Measurements from ENCODE around the gene MBNL2. TPM values are rescaled to one million over a fixed set of nuclear protein-coding genes. Genes with fewer than 3 reads are reported as not detected.

Gene MBNL2
- total and polyA plus RNA-seq, 10 of the 15 experiments (the other 5 are each of a cell fraction or from before 2014, with no cell fraction given): 1.6 to 9.7 (median 6.7) TPM

DNA sequence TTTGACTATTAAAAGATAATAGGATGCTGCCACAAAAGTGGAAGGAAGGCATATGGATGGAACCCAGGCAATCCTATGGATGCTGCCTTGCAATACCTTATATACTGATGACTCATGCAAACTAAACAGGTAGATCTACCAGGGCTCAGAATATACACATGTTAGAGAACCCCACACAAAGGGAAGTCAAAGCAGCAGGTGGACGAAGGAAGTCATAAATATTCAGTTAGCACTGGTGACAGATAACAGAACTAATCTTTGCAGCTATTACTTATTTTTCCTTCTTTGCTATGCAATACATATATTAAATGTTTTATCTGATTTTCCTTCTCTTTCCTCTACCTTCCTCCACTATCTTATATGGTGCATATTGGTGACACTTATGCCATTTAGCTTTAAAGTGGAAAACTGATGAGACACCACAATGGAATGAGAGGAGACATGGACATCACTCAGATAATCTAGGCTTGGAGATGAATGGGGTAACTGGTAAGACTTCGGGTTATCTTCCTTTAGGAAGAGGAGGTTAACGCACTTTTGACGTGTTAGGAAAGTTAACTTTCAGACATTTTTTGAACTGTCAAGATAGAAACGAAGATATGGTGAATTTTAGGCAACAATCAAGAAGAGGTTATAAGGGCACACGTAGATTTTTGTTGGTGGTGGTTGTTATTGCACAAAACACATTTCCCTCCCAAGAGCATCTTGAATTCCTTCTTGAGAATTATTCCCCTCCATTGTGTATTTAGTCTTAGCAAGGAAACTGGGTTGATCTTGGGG is 39.8 kb upstream of the MBNL2 start:
- DNase-seq (ENCODE audit: low read depth, low spot score) (no peak), ATAC-seq (no peak), FAIRE-seq (no peak)
- Histone ChIP-seq H3K36me3 (ENCODE audit: control insufficient read depth in 2 of 2, insufficient read depth in 2 of 2, low read length in 1 of 2) (no peaks in the 10 kb centered on the region), H3K4me1 (ENCODE audit: control insufficient read depth, insufficient read depth, low read length) (no peaks in the 10 kb centered on the region), H3K4me2 (ENCODE audit: control insufficient read depth, insufficient read depth) (no peak overlapping the region), H3K27me3 (replicated peaks in 1 of 2; ENCODE audit: control insufficient read depth in 2 of 2, insufficient read depth in 2 of 2, low read length in 1 of 2) (no peaks in the 10 kb centered on the region), H3K9ac (ENCODE audit: control insufficient read depth, insufficient read depth, low read length) (no peak overlapping the region), H3K79me2 (ENCODE audit: control insufficient read depth, insufficient read depth, low read length) (no peaks in the 10 kb centered on the region), H3K27ac (ENCODE audit: control insufficient read depth, insufficient read depth) (no peak overlapping the region), H3K4me3 (no peak overlapping the region), H3K9me3 (replicated peaks; ENCODE audit: control insufficient read depth, insufficient read depth, low read length) (no peaks in the 10 kb centered on the region), H4K20me1 (ENCODE audit: control insufficient read depth, insufficient read depth) (no peaks in the 10 kb centered on the region), H2AFZ (ENCODE audit: control insufficient read depth, low read depth, low read length) (no peak overlapping the region)
- CTCF ChIA-PET: no interaction called here
- SMC1A ChIA-PET (ENCODE audit: uncharacterized antibody, unreplicated experiment): no interaction called here
- POLR2A ChIA-PET: no interaction called here
- WGBS (ENCODE audit: insufficient coverage, insufficient replicate concordance, low lambda C conversion rate, missing lambda C conversion rate): 18% methylated on average over 6 of the region's 6 CpGs
- RAD21 ChIA-PET (ENCODE audit: unreplicated experiment): no interaction called here
- in situ Hi-C loops (cut with MboI) (no loop called here), intact Hi-C loops (cut with micrococcal nuclease; ENCODE audit: unreplicated experiment) (no loop called here)
- no peak for TF ChIP-seq RCOR1 (conservative IDR thresholded peaks at IDR 0.05; ENCODE audit: low read depth, low read length)
- TF ChIP-seq, protein P1, sequence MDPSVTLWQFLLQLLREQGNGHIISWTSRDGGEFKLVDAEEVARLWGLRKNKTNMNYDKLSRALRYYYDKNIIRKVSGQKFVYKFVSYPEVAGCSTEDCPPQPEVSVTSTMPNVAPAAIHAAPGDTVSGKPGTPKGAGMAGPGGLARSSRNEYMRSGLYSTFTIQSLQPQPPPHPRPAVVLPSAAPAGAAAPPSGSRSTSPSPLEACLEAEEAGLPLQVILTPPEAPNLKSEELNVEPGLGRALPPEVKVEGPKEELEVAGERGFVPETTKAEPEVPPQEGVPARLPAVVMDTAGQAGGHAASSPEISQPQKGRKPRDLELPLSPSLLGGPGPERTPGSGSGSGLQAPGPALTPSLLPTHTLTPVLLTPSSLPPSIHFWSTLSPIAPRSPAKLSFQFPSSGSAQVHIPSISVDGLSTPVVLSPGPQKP (IDR thresholded peaks at IDR 0.05; ENCODE audit: low read depth, low read length): no peak
- no peak for TF ChIP-seq NR2C1 (IDR thresholded peaks at IDR 0.05)
- no peak for TF ChIP-seq BHLHE40 (IDR thresholded peaks at IDR 0.05; ENCODE audit: borderline replicate concordance in 1 of 2, low read depth in 2 of 2, low read length in 1 of 2)
- TF ChIP-seq, protein P2, sequence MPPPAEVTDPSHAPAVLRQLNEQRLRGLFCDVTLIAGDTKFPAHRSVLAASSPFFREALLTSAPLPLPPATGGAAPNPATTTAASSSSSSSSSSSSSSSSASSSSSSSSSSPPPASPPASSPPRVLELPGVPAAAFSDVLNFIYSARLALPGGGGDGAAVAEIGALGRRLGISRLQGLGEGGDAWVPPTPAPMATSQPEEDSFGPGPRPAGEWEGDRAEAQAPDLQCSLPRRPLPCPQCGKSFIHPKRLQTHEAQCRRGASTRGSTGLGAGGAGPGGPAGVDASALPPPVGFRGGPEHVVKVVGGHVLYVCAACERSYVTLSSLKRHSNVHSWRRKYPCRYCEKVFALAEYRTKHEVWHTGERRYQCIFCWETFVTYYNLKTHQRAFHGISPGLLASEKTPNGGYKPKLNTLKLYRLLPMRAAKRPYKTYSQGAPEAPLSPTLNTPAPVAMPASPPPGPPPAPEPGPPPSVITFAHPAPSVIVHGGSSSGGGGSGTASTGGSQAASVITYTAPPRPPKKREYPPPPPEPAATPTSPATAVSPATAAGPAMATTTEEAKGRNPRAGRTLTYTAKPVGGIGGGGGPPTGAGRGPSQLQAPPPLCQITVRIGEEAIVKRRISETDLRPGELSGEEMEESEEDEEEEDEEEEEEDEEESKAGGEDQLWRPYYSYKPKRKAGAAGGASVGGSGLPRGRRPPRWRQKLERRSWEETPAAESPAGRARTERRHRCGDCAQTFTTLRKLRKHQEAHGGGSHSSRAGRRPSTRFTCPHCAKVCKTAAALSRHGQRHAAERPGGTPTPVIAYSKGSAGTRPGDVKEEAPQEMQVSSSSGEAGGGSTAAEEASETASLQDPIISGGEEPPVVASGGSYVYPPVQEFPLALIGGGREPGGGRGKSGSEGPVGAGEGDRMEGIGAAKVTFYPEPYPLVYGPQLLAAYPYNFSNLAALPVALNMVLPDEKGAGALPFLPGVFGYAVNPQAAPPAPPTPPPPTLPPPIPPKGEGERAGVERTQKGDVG (CRISPR knock-in tag; IDR thresholded peaks at IDR 0.05): no peak
- no peak for TF ChIP-seq LARP7 (IDR thresholded peaks at IDR 0.05)
- TF ChIP-seq NFYA (IDR thresholded peaks at IDR 0.05; ENCODE audit: borderline replicate concordance, low read depth, low read length): no peak
- TF ChIP-seq POLR2AphosphoS5 (IDR thresholded peaks at IDR 0.05; ENCODE audit: low read length): no peak
- TF ChIP-seq DPF2 (IDR thresholded peaks at IDR 0.05): no peak
- BruUV-seq (replicated peaks): no TSS peak

Measured in GM12878 (cell line).